Activated CD8-positive, alpha-beta memory T cell treated with anti-CD3 and anti-CD28 coated beads for 4 hours (primary cell): ENCODE data around the gene OR51M1.
"Not testable (repeated sequence)": the region's sequence is repeated elsewhere in the genome, so short reads cannot be mapped to it uniquely, and the experiment has no call there.

Experiments used
- DNase-seq, 2 donors: peaks; one replicate each; pipeline ENCODE4 v3.0.0-alpha.2; 2020; ENCODE audit warnings: low read depth in 2 of 2

OR51M1 gene, protein sequence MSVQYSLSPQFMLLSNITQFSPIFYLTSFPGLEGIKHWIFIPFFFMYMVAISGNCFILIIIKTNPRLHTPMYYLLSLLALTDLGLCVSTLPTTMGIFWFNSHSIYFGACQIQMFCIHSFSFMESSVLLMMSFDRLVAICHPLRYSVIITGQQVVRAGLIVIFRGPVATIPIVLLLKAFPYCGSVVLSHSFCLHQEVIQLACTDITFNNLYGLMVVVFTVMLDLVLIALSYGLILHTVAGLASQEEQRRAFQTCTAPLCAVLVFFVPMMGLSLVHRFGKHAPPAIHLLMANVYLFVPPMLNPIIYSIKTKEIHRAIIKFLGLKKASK

DNA sequence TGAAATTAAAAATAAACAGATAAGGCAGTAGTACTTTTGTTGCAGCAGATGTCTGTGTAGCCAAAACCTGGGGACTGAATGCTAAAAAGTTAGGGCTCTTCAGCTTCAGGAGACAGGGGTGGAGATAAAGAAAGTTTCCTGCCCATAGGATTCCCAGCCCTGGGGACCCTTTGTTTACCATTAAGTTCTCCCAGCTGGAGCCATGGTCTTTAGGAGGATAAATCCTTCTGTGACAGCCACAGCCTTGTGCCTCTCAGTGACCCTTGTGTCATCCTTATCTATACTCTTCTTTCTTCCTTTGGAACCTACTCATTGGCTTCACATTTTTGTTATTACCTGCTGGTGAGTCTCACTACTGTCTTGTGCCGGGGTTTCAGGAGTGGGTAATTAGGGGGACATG is at the start of gene OR51M1:
Gene OR51M1, plus strand, starts transcription at position 237 of the 400 bp plus-strand sequence. CDS start 5,587 bp downstream, outside the sequence.
- no peak for DNase-seq

DNA sequence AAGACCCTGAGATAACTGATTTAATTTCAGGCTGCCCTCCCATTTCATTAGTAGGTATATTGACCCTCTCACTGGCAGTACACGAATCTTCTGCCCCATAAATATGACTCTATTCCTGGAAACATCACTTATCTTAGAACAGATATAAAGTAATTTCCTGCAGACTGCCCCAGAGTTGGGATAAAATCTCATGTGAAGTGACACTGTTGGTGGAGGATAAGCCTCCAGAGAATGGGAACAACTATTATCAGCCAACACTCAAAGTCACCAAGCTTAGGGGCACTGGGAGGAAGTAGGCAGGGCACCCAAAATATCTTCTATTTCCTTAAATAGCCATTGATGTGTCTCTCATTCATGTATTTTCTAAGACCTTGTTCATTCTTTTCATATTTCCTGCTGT is 48.4 kb upstream of the OR51M1 start:
- DNase-seq, result no peak

DNA sequence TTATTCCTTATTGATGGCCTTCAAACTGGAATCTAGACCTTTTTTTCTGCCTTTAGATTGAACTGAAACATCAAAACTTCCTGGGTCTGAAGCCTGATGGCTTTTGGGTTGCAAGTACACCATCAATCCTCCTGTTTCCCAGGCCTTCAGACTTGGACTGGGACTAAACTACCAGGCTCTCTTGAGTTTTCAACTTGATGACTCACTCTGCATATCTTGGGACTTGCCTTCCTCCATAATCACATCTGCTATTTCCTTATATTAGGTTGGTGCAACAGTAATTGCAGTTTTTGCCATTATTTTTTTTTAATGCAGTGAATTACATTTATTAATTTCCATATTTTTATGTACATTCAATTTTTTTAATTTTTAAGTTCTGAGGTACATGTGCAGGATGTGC is 47.3 kb upstream of the OR51M1 start:
- DNase-seq, result no peak

DNA sequence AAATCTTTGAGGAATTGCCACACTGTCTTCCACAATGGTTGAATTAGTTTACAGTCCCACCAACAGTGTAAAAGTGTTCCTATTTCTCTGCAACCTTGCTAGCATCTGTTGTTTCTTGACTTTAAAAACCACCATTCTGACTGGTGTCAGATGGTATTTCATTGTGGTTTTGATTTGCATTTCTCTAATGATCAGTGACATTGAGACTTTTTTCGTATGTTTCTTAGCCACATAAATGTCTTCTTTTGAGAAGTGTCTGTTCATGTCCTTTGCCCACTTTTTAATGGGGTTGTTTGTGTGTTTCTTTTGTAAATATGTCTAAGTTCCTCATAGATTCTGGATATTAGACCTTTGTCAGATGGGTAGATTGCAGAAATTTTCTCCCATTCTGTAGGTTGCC is 46.4 kb upstream of the OR51M1 start:
- DNase-seq, result not testable (repeated sequence)

DNA sequence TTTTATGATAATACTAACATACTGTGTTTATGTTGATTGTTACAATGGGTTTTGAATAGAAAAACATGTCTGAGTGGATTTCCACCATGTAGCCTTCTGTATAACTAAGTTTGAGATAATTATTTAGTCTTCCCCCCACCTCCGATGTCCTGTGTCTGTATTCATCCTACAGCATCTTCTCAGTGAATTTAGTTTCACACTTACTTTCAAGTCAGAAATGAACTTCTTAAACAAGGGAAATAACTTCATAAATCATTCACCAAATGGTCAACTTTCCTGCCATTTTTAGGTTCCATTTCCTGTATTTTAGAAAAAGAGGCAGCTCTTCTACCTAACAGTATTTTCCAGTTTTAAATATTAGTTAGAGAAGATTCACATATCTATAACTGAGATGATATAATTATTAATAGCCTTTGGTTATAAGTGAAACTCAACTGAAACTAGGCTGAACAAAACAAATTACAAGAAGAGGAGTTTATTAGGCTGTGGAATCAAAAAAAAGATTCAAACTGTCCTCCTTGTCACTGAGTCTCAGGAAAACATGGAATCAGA is 43.8 kb upstream of the OR51M1 start:
- no peak for DNase-seq

DNA sequence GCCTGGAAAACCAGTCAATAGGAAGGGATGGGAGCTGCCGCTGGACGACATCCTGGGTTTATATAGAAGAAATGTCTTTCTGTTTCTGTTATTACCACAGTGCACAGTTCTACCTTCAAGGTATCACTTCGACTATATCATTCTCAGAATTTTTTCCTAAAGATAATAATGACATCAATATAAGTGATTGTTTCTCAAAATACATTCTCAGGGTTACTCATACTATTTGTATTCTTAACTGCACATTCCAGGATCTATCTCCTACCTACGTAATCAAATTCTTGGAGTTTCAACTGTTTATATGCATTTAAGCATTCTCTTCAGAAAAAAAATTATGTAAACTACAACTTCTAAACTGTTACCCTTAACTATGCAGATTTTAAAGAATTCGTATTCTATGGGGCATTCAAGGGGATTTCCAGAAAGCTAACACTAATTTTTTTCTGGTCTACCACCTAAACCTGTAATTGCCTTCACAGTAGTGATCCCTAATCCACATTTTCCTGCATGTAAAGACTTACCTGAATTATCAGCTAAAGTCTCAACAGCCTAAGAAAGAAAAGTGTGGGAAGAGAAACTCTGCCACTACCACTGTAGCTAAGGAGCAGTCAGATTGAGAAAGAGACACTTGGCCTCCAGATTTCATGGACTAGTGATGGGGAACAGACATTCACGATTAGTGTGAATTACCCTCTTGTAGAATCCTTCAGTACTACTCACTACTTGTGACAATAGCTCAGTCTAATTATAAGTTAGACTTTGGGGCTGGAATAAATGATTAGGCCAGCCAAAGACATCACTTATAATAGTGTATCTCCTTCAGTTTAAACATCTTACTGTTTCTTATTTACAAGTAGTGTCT is 39.9 kb upstream of the OR51M1 start, which contains the start of gene OR51B5:
Gene OR51B5, minus strand, starts transcription at position 51 of the 862 bp plus-strand sequence. Its CDS starts 0 bp downstream, at position 51.
- no peak for DNase-seq

DNA sequence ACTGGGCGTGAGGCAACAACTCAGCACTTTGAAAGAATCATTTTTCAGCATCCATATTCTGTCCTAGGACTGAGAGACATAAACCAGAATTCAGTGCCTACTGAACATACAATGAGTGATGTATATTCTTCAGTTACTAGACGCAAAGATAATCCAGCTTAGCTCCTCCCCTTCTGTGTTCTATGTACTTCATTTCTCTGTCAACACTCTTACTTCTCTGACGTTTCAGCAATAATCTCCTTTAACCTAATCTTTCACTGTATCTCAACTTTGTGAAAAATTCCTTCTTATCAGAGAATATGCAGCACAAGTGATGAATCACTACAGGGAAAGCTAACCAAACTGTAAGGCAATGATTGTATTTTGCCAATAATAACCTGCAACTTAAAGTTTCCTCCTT is 37.8 kb upstream of the OR51M1 start:
- no peak for DNase-seq

DNA sequence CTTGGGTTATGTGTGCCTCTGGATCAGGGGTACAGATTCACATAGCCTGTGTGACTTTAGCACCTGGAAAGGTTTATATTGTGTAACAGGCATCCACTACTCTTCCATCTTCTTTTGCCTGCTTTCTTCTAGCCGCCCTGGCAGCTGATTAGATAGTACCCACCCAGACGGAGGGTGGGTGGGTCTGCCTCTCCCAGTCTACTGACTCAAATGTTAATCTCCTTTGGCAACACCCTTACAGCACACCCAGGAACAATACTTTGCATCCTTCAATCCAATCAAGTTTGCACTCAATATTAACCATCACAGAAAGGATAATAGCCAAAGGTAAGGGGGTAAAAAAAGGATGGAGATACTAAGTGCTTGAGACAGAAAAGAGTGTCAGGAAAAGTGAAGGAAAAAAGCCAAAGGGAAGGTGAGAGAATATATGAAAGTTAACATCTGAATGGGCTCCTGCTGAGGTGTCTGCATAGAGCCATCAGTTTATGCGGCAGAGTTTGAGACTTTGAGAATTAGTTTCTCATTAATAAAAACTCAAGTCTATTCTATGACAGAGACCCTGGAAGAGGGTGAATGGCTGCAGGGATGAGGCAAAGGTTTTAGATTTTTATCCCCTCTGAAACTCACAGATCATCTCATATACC is 34.9 kb upstream of the OR51M1 start:
- no peak for DNase-seq

DNA sequence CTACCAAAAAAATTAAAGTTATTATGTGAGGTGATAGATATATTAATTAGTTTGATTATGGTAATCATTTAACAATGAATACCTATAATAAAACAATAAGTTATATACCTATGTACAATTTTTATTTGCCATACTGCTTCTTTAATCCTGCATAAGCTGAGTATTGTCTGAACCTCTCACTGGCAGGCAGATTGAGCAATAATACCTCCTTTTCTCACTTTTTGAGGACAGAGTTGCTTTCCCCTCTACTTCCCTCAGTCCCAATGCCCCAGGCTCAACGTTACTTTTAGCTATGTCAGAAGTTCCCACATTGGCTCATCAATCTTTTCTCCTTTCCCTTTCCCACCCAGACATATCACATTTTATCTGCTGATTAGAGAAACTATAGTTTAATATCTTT is 34.1 kb upstream of the OR51M1 start:
- no peak for DNase-seq

DNA sequence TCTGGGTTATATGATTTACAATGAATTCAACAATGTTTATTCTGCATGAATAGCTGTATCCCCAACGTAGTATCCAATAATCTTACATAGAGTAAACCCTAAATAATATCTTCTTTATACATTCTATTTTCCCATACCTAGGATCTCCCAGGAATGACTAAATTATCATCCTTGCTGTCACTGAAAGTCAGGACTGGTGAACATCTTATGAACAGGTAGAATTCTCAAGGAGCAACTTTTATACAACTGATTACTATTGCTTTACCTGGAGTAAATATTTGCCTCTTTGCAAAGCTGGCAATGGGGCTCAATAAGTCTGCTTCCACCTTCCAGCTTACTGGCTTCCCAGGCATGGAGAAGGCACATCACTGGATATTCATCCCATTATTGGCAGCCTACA is 32.4 kb upstream of the OR51M1 start, which contains the start of gene OR51B6:
Gene OR51B6, plus strand, starts transcription at position 301 of the 400 bp plus-strand sequence. Its CDS starts 0 bp downstream, at position 301.
- DNase-seq, result no peak

DNA sequence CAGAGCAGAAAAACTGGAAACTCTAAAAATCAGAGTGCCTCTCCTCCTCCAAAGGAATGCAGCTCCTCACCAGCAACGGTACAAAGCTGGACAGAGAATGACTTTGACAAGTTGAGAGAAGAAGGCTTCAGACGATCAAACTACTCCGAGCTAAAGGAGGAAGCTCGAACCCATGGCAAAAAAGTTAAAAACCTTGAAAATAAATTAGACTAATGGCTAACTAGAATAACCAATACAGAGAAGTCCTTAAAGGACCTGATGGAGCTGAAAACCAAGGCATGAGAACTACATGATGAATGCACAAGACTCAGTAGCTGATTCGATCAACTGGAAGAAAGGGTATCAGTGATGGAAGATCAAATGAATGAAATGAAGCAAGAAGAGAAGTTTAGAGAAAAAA is 27.6 kb upstream of the OR51M1 start:
- DNase-seq, result not testable (repeated sequence)

DNA sequence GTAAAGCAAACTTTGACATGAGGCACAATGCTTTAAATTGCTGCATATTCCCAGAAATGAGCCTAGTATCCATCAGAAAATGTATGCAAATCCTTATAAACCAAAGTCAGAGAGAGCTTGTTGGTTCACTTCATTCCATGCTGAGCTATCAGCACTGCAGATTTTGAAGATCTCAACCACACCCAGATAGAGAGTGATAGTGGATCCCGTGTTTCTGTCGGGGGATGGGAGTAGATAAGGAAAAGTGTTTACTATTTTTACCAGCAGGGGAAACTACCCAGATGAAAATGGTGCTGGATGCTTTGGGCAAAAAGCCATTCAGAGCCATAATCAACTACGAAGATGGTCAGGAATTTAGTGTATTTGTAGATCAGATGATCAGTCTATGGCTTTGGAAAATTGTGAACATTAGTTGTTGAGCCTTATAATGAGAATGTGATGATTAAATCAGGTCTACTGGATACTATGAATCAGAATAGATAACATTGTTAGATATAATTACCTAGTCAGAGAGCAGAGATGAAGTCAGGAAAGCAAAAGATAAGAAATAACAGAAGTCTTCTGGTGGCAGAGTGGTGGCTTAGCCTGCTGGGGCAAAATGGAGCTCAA is 21.5 kb upstream of the OR51M1 start:
- DNase-seq, result no peak

DNA sequence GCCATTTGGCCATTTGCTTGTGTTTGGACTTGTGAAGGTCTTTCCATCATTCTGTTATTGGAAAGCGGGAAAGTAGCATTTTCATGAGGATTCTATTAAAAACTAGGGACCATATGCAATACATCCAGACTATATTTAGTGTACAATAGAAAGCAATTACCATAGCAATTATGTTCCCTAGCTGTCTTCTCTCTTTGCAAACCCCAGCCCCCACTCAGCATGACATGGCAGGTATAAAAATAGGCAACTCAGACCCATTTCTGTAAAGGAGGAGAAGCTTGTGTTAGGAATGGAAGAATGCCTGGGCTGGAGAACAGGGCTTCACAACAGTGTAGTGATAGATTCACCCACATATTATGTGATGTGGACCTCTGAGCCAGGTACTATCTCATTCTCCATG is 19.9 kb upstream of the OR51M1 start:
- DNase-seq, result no peak

DNA sequence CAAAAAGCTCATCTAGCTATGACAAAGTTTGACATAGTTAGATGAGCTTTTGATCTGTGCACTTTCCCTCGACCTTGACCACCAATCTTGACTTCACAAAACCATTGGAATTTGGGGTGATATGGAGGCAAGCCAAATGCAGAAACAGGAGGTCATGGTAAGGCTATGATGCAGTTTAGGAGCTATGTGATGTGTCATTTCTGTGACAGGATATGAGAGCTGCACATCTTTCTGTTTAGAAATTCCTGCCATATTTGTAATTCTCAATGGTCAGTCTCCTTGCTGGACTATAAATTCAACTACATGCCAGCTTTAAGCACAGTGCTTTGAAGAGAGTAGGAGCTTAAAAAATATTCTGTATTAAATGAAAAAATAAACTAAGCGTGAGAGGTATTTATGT is 19.4 kb upstream of the OR51M1 start:
- DNase-seq, result no peak

DNA sequence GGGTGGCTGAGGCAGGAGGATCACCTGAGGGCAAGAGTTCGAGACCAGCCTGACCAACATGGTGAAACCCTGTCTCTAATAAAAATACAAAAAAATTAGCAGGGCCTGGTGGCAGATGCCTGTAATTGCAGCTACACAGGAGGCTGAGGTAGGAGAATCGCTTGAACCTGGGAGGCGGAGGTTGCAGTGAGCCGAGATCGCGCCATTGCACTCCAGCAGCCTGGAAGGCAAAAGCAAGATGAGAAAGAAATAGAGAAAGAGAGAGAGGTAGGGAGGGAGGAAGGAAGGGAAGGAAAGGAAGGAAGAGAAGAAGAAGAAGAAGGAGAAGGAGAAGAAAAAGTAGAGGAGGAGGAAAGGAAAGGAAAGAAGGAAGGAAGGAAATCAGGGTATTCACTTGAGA is 17.2 kb upstream of the OR51M1 start:
- DNase-seq, result not testable (repeated sequence)

DNA sequence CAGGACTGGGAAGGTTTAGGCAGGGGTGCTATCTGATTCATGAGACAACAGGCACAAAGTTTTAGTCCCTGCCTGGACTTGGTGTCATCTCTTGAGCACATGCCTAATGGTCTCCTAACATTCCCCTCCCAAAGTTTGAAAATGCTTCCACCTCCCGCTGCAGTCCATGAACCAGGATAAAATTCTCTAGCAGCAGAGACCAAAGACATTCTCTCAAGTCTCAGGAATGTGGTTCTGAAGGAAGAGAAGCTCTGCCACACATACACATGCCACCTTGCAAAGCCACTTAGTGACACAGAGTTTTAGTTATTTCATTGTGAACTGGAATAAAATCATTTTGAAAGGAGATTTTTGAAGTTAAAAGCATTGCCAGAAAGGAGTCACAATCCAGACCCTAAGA is 16.8 kb upstream of the OR51M1 start:
- no peak for DNase-seq

DNA sequence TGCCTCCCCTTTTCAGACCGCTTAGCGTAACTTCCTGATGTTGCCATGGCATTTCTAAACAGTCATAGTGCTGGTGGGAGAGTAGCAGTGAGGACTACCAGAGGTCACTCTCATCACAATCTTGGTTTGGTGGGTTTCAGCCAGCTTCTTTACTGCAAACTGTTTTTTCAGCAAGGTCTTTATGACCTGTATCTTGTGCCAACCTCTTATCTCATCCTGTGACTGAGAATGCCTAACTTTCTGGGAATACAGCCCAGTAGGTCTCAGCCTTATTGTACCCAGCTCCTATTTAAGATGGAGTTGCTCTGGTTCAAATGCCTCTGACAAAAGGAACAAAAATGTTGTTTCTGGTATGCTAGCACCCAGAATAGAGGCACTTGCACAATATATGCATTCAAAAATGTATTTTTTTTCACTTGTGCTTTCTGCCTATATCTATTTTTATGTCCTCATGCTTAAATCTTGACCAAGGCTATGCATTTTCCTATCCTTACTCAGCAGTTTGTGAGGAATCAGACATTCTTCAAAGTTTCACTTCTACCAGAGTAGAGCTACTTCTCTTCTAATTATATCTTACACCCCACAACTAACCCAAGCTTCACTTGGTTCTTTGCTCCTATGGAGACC is 16.1 kb upstream of the OR51M1 start:
- DNase-seq, result no peak

DNA sequence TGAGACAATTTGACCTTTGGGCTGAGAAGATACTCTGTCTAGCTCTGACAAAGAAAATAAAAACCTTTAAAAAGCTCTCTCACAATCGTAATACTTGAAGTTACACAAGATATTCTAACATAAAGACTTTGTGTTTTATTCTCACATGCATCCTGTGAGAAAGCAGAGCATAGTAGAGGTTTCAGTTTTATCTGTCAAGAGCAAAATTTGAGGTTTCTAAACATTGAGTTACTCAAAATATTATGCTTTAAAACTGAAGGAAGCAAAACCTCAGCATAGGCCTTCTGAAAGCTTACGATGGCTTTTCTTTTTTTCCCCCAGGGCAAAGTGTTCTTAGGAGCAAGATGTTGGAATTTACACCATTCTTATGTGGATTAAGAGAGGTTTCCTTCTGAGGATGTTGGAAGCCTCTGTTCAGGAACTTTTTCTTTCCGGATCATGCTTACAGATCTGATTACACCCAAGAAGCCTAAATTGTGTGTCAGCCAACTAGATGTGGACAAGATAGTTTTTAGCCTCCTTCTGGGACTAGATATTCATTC is 15.0 kb upstream of the OR51M1 start:
- DNase-seq, result no peak

DNA sequence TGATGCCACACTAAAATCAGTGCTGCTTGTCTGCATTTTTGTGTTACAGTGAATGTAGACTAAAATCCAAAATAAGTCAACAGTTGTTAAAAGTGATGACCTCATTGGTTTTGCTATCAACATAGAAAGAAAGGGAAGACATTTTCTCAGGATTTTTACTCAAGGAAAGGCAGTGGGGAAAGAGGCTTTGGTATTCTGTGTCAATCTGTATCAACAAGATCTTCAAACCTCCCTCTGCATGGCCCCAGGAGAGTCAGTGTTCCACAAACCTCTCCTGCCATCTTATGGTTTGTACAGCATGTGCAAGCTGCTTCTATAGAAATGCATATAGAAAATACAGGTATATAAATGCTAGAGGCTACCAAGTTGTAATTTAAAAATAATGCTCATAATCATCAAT is 13.8 kb upstream of the OR51M1 start:
- no peak for DNase-seq

DNA sequence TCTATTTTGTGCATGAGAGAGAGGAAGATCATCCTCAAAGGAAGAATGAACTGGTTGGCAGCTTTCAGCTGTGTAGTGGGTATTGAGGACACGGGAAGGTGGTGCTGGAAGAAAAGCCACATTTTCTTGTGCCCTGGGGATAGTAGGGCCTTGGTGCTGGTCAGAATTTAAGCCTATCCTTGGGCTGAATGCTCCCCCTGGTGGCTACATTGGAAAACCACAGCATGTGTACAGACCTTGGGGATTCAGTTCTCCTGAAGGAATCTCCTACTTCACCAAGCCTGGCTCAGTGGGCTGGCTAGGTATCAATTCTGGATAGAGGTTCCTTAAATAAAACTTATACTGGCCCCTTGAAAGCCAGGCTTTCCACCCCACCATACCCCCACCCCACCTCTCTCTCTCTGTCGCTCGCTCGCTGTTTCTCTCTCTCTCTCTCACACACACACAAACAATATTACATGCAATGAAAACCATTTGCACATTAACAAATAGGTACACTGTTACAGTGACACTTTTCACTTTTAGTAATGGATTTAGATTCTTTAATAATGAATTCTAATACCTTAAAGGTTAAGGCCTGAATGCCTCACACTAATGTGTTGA is 2.8 kb upstream of the OR51M1 start:
- no peak for DNase-seq
